CD4-positive, alpha-beta T cell treated with Interferon alpha-2 for 1 hour (primary cell): Measurements from ENCODE around the gene PKD1.

ENCODE experiments used
- DNase-seq, 2 donors: peaks; one replicate each; pipeline ENCODE4 v3.0.0-alpha.2; 2020 to 2022

Gene PKD1

DNA sequence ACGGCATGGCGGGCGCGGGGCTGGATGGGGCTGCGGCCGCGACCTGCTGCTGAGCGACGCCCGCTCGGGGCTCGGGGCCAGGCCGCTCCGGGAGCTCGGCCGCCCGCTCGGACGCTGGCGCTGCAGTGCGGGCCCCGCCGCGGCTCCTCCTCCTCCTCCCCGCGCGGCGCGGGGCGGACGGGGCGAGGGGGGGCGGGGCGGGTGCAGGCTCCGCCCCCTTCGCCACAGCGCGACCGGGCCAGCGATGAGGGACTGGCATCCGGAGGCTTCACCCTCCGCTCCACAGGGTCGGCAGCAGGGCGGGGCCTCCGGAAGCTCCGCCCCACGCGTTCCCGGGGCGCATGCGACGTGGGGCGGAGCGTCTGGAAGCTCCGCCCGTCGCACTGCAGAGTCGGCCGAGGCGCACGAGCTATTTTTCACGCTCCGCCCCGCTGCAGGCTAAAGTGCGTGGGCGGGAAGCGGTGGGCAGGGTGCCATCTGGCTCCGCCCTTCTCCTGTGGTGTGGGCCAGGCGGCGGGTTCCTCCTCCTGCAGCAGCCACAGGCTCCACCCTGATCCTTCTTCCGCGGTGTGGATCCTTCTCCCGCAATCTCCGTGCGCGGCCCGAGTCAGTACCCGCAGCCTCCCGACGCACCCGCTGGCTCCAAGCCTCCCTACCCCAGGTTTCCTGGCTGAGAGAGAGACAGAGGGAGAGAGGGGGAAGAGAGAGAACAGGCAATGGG lies at the start of gene PKD1:
Gene PKD1, minus strand, starts transcription at position 129 of the 721 bp plus-strand sequence. CDS start 209 bp downstream, outside the sequence.
- DNase-seq: peak; percentile 99

DNA sequence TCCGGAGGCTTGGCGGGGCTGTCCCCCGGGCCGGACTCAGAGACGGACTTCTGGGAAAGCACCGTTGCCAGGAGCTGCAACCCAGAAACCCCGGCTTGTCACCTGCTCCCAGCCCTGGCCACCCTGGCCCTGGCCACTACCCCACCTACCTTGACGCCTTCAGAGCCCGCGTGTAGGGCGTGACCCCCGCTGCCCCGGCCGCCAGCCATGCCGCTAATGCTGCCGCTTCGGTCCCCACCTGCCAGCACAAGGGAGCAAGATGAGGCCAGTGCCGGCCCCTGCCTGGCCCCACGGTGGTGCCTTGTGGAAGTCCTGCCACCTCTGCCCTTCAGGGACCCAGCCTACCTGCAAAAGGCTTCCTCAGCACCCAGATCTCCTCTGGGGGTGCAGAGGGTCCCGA lies 49.3 kb upstream of the PKD1 start:
- no peak for DNase-seq

DNA sequence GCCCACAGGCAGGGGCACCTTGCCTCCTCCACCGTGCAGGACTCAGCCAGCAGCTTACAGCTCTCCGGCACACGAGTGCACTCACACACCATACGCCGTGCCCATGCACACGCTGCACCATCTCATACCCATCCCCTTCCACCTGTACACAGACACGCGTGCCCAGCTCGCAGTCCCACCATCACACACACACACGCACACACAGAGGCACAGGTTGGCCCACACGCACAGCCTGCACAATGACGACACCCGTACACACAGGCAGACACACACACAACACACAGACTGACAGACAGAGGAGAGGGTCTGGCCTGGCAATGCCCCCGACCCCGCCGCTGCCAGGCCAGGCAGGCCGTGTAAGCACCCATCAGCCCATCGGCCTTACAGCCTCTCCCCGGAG lies 48.6 kb upstream of the PKD1 start:
- DNase-seq: no peak

DNA sequence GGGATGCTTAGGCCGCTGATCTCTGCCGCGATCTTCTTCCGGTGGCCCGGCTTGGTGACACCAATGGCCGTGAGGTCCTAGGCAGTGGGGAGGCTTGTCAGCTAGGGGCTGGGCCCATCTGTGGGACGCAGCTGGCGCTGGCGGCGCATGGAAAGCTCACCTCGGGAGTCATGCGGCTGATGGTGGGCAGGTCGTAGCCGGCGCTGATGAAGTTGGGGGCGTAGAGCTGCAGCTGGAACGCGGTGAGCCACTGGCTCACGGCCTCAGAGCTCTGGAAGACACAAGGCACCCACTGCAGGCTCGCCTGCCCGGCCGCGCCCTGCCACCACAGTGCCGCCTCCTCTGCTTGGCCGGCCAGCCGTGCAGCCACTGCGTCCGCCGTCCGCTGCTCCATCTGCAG lies 48.0 kb upstream of the PKD1 start:
- DNase-seq: no peak

- no peak for DNase-seq
These were observed 46.3 kb upstream of the PKD1 start for GRCh38 chr16:2181952-2182351.

DNA sequence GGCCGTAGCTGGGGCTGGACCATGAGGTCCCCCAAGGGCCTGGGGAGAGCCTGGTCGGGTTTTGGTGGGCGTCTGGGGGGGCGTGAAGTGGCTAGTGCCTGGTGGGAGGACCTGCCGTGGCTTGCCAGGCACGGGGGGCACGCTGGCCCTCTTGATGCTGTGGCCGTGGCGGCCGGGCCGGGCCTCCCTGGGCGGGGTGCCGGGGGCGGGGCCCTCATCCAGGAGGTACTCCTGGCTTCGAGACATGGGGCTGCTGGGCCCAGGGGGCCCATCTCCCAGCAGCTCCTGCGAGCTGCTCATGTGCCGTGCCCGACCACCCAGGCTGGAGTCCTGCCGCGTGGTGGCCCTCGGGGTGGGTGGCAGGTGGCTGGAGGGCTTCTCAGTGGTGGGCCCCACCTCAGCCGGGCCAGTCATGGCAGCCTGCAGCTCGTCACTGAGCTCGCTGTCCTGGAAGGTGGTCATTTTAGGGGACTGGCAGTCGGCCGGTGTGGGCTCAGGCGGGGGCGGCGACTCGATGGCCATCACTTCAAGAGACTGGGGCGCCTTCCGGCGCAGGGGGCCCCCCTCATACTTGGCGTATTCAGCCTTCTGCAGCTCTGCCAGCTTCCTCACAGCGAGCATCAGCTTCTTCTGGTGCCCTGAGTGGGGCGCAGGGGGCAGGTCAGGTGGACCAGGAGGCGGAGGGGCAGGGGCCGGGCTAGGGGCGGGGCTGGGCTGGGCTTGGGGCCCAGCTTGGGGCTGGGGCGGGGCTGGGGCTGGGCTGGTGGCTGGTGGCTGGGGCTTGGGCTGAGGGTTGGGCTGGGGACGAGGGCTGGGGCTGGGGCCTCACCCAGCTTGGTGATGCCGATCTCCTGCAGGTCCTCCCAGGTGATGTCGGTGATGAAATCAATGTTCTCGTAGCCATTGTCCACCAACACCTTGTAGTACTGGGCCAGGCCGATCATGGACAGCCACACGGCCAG lies 45.5 kb upstream of the PKD1 start:
- DNase-seq: no peak

DNA sequence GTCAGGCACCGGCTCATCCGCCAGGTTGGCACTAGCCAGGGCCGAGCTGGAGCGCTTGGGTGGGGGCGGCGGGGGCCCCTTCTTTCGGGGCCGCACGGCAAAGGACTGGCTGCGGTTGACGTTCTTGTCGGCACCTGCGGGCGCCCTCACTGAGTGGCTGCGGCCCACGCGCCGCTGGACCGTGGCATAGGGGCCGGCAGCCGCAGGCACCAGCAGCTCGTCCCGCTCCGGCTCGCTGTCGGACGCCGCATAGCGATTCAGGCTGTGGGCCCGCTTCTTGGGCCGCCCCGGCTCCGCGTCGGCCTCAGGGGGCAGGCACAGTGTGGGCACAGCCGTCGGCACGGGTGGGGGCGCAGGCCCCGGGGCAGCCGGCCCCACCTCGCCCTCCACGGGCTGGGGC lies 44.8 kb upstream of the PKD1 start:
- no peak for DNase-seq

- DNase-seq: no peak
These were observed 43.9 kb upstream of the PKD1 start for GRCh38 chr16:2179576-2179975.

DNA sequence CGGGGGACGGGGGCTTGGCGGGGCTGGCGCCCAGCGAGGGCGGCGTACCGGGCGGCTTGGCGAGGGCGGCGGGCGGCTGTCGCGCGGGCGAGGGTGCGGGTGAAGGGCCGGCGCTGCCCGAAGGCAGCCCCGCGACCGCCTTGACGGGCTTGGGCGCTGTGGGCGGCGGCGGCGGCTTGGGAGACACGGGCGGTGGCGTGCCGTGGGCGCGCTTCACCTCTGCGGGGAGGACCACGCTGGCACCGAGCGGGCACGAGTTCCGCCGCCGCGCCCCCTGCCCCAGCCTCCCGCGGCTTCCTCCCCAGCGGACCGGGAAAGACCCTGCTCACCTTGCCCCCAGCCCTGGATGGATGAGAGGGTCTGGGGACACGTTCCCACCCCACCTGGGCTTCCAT lies 43.4 kb upstream of the PKD1 start:
- DNase-seq: no peak

DNA sequence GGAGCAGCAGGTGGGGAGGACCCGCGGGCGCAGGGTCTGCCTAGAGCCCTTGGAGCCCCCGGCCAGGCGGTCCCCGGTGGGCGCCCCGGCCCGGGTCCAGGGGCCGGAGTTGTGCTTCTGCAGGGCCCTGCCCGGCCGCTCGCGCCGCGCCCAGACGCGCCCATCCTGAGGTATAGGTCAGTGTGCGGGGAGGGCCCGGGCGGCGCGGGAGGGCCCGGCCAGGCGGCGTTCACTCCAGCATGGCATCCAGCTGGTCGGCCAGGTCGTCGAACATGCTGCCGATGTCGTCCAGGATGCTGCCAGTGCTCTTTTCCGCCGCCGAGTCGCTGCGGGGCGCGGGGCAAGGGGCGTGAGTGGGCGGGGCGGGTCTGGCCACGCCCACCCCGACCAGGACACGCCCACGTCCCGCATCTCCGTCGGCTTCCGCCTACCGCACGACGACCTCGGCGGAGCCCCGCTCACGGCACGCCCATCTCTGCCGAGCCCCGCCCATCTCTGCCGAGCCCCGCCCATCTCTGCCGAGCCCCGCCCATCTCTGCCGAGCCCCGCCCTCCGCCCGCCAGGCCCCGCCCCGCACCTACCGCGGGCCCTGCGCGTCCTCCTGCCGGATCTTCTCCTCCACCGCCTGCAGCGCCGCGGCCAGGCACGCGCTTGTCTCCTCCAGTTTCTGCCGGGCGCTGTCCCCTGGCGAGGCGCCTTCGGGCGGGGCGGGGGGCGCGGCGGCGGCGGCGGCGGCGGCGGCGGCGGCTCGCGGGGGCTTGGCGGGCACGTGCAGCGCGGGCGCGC lies 42.8 kb upstream of the PKD1 start:
- peak; percentile 15 to 51 for DNase-seq

DNA sequence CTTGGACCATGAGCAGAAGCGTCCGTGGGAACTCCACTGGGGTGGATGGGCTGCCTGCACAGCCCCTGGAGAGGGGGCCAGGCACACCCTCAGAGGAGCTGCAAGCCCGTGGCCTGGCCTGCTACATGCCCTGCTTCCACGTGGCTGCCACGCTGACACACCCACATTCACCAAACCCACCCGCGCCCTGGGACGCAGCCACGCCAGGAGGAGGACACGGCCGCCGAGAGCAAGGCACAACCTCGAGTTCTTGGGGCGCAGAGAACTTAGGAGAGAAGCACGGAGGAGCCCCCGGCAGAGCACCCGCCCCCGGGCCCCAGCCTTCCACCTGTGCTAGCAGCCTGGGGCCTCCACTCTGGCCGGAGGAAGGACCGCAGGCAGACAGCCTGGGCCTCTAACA lies 41.9 kb upstream of the PKD1 start:
- DNase-seq: no peak

DNA sequence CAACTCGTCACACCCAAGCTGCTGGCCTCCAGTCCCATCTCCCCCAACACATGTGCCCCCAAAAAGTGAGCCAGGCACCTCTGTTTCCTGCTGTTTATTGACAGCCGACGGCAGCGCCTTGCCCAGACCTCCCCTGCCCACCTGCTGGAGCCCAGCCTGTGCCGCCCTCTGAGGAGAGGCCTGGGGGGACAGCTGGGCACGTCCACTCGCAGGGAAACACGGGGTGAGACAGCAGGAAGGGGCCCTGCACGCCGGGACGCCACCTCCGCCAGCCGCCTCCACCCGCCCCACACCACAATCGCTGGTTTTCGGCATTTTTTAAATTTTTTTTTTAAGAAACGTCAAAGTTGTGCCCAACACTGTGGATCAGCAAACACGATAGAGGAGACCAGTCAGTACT lies 41.4 kb upstream of the PKD1 start:
- DNase-seq: no peak

- DNase-seq: no peak
These were observed 40.3 kb upstream of the PKD1 start for GRCh38 chr16:2176047-2176446.

DNA sequence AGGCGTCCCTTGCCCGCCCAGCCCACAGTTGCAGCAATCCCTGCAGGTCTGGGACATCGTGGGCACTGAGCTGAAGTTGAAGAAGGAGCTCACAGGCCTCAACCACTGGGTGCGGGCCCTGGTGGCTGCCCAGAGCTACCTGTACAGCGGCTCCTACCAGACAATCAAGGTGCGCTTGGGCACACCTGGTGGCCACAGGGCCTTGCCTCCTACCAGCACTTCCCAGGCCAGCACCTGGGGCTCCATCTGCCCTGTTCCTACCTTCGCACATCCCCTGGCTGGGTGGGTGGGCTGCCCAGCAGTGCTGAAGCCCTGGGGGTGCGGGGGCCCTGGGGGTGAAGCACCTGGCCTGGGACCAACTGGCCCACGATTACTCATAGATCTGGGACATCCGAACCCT lies 39.8 kb upstream of the PKD1 start:
- DNase-seq: no peak

DNA sequence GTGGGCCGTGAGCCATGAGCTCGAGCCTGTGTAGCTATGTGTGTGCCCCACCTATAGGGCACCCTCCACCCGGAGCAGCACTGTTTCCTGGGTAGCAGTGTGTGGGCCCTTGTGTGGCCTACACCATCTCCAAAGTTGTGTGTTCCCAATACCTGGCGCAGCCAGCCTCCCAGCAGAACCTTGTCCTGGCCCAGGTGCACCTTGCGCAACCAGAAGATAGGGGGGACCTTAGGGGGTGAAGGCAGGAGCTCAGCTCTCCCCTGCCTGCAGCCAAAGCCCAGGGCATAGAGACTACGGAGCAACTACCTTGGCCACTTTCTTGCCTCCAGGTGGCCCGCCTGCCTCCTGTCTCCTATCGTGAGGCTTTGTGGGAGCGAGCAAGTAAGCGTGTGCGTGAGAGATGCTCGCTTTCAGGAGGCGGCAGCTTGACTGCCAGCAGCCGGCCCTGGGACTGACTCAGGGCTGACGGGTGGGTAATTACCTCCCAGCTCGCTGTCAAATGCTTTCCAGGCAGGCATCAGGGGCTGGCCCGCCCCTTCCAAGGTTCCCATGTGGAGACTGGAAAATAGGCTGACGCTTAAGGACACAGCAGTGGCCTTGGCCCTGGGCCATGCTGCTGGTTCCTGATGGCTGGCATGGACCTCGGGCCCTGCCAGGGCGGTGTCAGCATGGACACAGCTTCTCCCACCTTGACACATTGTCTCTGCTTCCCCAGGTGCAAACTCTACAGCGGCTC lies 38.9 kb upstream of the PKD1 start:
- no peak for DNase-seq

- no peak for DNase-seq
These were observed 38.2 kb upstream of the PKD1 start for GRCh38 chr16:2173916-2174315.

- DNase-seq: no peak
These were observed 37.7 kb upstream of the PKD1 start for GRCh38 chr16:2173366-2173765.

- DNase-seq: no peak
These were observed 37.1 kb upstream of the PKD1 start for GRCh38 chr16:2172688-2173335.

GRCh38 chr16:2171601-2172178 lies 36.0 kb upstream of the PKD1 start:
- DNase-seq: no peak

DNA sequence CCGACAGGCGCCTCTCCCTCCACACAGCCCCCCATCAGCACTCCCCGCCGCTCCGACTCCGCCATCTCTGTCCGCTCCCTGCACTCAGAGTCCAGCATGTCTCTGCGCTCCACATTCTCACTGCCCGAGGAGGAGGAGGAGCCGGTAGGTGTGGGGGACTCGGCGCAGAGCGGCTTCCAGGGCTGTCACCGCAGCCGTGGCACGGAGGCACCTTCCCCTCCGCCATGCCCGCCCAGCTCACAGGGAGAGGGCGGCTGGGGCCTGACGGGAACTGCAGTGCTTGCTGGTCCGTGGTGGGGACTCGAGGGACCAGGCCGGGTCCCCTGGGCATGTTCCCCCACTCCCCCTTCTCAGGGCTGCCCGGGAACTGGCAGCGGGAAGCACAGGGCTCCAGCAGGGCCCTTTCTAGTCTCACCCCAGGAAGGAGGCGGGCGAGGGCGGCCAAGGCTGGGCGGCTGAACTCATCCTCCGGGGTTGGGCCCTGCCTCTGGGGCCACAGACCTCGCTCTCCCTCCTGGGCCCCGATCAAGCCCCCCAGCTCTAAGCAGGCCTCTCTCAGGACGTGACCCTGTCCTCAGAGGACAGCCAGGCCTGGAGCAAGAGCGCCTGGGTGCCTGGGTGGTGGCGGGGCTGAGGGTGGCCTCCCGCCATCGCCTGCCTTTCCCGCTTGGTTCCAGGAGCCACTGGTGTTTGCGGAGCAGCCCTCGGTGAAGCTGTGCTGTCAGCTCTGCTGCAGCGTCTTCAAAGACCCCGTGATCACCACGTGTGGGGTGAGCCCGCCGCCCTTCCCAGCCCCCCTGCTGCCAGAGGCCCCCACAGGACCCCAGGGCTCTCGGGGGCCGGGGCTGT lies 35.1 kb upstream of the PKD1 start:
- DNase-seq: no peak

- DNase-seq: no peak
These were observed 34.4 kb upstream of the PKD1 start for GRCh38 chr16:2170080-2170479.
